A549 (cell line): ENCODE measurements around the gene COPS8. TPM values are rescaled to one million over a fixed set of nuclear protein-coding genes. Genes with fewer than 3 reads are reported as not detected.

Experiments
- ATAC-seq, 2 experiments: fragments of 200-7000 bp in 1 of 2; fragments of >200 bp in 1 of 2; cut with Nextera tagmentation in 1 of 2; cut with Tn5 transposase in 1 of 2; 3 replicates each; pipeline versions ENCODE4 v1.8.0 to v1.9.1; 2018 to 2020; ENCODE audit warnings: mild to moderate bottlenecking in 1 of 2, moderate library complexity in 1 of 2
- CTCF ChIA-PET: fragments of 300-600 bp; sonication (Branson Sonifier 250); formaldehyde crosslinking; extraction: SDS; loops from one replicate; lab custom pipeline; 2021; ENCODE audit warnings: antibody characterized with exemption, inconsistent platforms; lab: Yijun Ruan, JAX
- POLR2A ChIA-PET: fragments of 350-600 bp; formaldehyde crosslinking; extraction: SDS; loops from one replicate; lab custom pipeline; 2021; ENCODE audit warnings: antibody characterized with exemption, inconsistent platforms; lab: Yijun Ruan, JAX
- DNase-seq, 2 experiments: peaks; one replicate each; pipeline versions ENCODE4 v3.0.0 to v3.0.0-alpha.2; 2011 to 2016; ENCODE audit warnings: low read depth in 1 of 2, low spot score in 1 of 2
- FAIRE-seq: peaks from 2 replicates; lab custom pipeline; 2011; peaks lifted over from hg19 to GRCh38; lab: Jason Lieb, UNC
- H3K27ac ChIP-seq, 2 experiments: fragments of >200 bp; sonication (Bioruptor Twin); formaldehyde crosslinking; 3 replicates each; pipeline ENCODE4 v1.5.1; 2016 to 2017
- H3K4me1 ChIP-seq: fragments of >200 bp; sonication (Bioruptor Twin); formaldehyde crosslinking; 3 replicates; pipeline ENCODE4 v1.6.1; 2016
- H3K4me2 ChIP-seq: fragments of >200 bp; sonication (Bioruptor Twin); formaldehyde crosslinking; 3 replicates; pipeline ENCODE4 v1.6.1; 2016
- H3K4me3 ChIP-seq: fragments of >200 bp; sonication (Bioruptor Twin); formaldehyde crosslinking; 3 replicates; pipeline ENCODE4 v1.5.1; 2016
- H3K9me3 ChIP-seq: fragments of >200 bp; sonication (Bioruptor Twin); formaldehyde crosslinking; 3 replicates; pipeline ENCODE4 v1.6.1; 2016
- BCL3 ChIP-seq: fragments of >200 bp; sonication (Bioruptor Twin); formaldehyde crosslinking; IDR thresholded peaks from 3 replicates; pipeline ENCODE4 v1.6.1; 2016
- BHLHE40 ChIP-seq: IDR thresholded peaks from 2 replicates; pipeline ENCODE4 v1.6.1; 2012; ENCODE audit warnings: low read depth, low read length, inconsistent platforms
- CBX2 ChIP-seq: fragments of 200-600 bp; sonication (generic); IDR thresholded peaks from 2 replicates; pipeline ENCODE4 v1.6.1; 2016; ENCODE audit warnings: low read depth, mild to moderate bottlenecking, borderline replicate concordance
- CBX8 ChIP-seq: fragments of 200-600 bp; sonication (generic); IDR thresholded peaks from 2 replicates; pipeline ENCODE4 v1.6.1; 2016
- CEBPB ChIP-seq, 2 experiments: fragments of >200 bp in 1 of 2; sonication (Bioruptor Twin) in 1 of 2; formaldehyde crosslinking in 1 of 2; IDR thresholded peaks; 2 replicates each; pipeline ENCODE4 v1.6.1; 2012 to 2016
- ESRRA ChIP-seq: fragments of 150-350 bp; IDR thresholded peaks from 2 replicates; pipeline ENCODE4 v1.6.1; 2014; ENCODE audit warnings: mild to moderate bottlenecking, low read length, borderline replicate concordance
- HEYL ChIP-seq: fragments of 250-450 bp; sonication (Bioruptor Pico); IDR thresholded peaks from 2 replicates; pipeline ENCODE4 v1.8.0; 2021; ENCODE audit warnings: mild to moderate bottlenecking, moderate library complexity
- HOXA7 ChIP-seq: fragments of 250-450 bp; sonication (Bioruptor Pico); IDR thresholded peaks from 2 replicates; pipeline ENCODE4 v1.5.0; 2020; ENCODE audit warnings: mild to moderate bottlenecking, moderate library complexity
- HOXB13 ChIP-seq: fragments of 250-450 bp; sonication (Bioruptor Pico); IDR thresholded peaks from 2 replicates; pipeline ENCODE4 v1.5.0; 2020; ENCODE audit warnings: low read depth, mild to moderate bottlenecking, moderate library complexity
- HOXB5 ChIP-seq: fragments of 250-450 bp; sonication (Bioruptor Pico); IDR thresholded peaks from 2 replicates; pipeline ENCODE4 v1.5.0; 2020; ENCODE audit warnings: mild to moderate bottlenecking, moderate library complexity
- JUNB ChIP-seq: fragments of >200 bp; sonication (Bioruptor Twin); formaldehyde crosslinking; IDR thresholded peaks from 2 replicates; pipeline ENCODE4 v1.6.1; 2016
- KDM1A ChIP-seq: fragments of 200-600 bp; sonication (generic); IDR thresholded peaks from 2 replicates; pipeline ENCODE4 v1.6.1; 2016; ENCODE audit warnings: low read depth, mild to moderate bottlenecking
- MAZ ChIP-seq: fragments of 150-350 bp; IDR thresholded peaks from 2 replicates; pipeline ENCODE4 v1.6.1; 2014; ENCODE audit warnings: antibody characterized with exemption, low read depth, low read length, borderline replicate concordance
- NPAS2 ChIP-seq: fragments of 250-450 bp; sonication (Bioruptor Pico); IDR thresholded peaks from 2 replicates; pipeline ENCODE4 v1.8.0; 2022; ENCODE audit warnings: mild to moderate bottlenecking, moderate library complexity, borderline replicate concordance
- PHF8 ChIP-seq: fragments of 200-600 bp; sonication (generic); IDR thresholded peaks from 2 replicates; pipeline ENCODE4 v1.6.1; 2016; ENCODE audit warnings: low read depth, mild to moderate bottlenecking, antibody characterized with exemption, moderate library complexity, borderline replicate concordance
- RCOR1 ChIP-seq: fragments of 150-350 bp; IDR thresholded peaks from 2 replicates; pipeline ENCODE4 v1.6.1; 2014; ENCODE audit warnings: antibody characterized with exemption, low read length, low read depth
- TP53 ChIP-seq: fragments of 250-450 bp; sonication (Bioruptor Pico); IDR thresholded peaks from 2 replicates; pipeline ENCODE4 v1.5.0; 2021; ENCODE audit warnings: mild to moderate bottlenecking, moderate library complexity
- ZC3H11A ChIP-seq: fragments of 450-650 bp; IDR thresholded peaks from 2 replicates; pipeline ENCODE4 v1.6.1; 2014; ENCODE audit warnings: antibody characterized with exemption, mild to moderate bottlenecking
- ZNF302 ChIP-seq: fragments of 250-450 bp; sonication (Bioruptor Pico); IDR thresholded peaks from 2 replicates; pipeline ENCODE4 v1.9.0; 2021; ENCODE audit warnings: inconsistent platforms, mild to moderate bottlenecking, moderate library complexity
- ZSCAN20 ChIP-seq: fragments of 250-450 bp; sonication (Bioruptor Pico); IDR thresholded peaks from 2 replicates; pipeline ENCODE4 v1.8.0; 2022; ENCODE audit warnings: mild to moderate bottlenecking, moderate library complexity
- WGBS: methylation state at CpG from one replicate; pipeline ENCODE4 v1.1.6; 2017; ENCODE audit errors: missing lambda C conversion rate; 5-methylcytosine and 5-hydroxymethylcytosine counted together
- polyA plus RNA-seq, 4 experiments: library from polyadenylated mRNA; depleted of rRNA in 3 of 4; stranded (reverse); fragments of >200 nt; fragmentation: RNase III in 1 of 4; extraction: RNeasy Plus Mini Kit Qiagen cat#74134 plus additional on column Dnase treatment in 1 of 4; gene quantifications; 2 replicates in 3 of 4; 3 replicates in 1 of 4; pipeline ENCODE4 v1.2.3, GENCODE V29; 2011 to 2017
- TF ChIP-seq, protein P1 (sequence below): fragments of 450-650 bp; IDR thresholded peaks from 2 replicates; pipeline ENCODE4 v1.6.1; 2014; ENCODE audit warnings: antibody characterized with exemption
- TF ChIP-seq, protein P2 (sequence below): IDR thresholded peaks from 2 replicates; pipeline ENCODE4 v1.6.1; 2012
- TF ChIP-seq, protein P3 (sequence below): fragments of >200 bp; sonication (Bioruptor Twin); formaldehyde crosslinking; IDR thresholded peaks from 2 replicates; pipeline ENCODE4 v1.6.1; 2016
- TF ChIP-seq, protein P4 (sequence below): fragments of 150-350 bp; IDR thresholded peaks from 2 replicates; pipeline ENCODE4 v1.6.1; 2014; ENCODE audit warnings: low read depth, mild to moderate bottlenecking, low read length

Gene COPS8
- polyA plus RNA-seq, 2 of the 4 experiments (the other 2 are of a cell fraction), result 85.7 to 161 TPM

GRCh38 chr2:237073552-237073951, 12.1 kb upstream of the COPS8 start:
- Histone ChIP-seq H3K4me2 (no peak overlapping the region), H3K9me3 (peaks cover 12% of the 10 kb centered on the region; the same call in 2 of the 3 replicates), H3K27ac (no peak overlapping the region), H3K4me1 (no peaks in the 10 kb centered on the region), H3K4me3 (no peak overlapping the region)
- POLR2A ChIA-PET, result interaction anchor here (1.1 kb wide), 1 partner anchor 13 kb away, joined by 3 read pairs; no protein-coding TSS in a partner anchor
- CTCF ChIA-PET, result interaction anchor here (0.7 to 2.7 kb wide), 15 partner anchors 9 to 1308 kb away, joined by 3 to 9 read pairs (median 3); partner anchors contain the start of gene ACKR3
- no peak for DNase-seq
- no peak for ATAC-seq
- 15% methylated on average over 4 of the region's 4 CpGs for WGBS
- TF ChIP-seq CBX2 (no peak), HEYL (CRISPR knock-in tag) (no peak), ZNF302 (no peak), HOXB13 (no peak), HOXA7 (CRISPR knock-in tag) (no peak), ZC3H11A (no peak), TP53 (CRISPR knock-in tag) (no peak), RCOR1 (no peak), MAZ (no peak), BHLHE40 (no peak), HOXB5 (CRISPR knock-in tag) (no peak), ZSCAN20 (CRISPR knock-in tag) (no peak), KDM1A (no peak), NPAS2 (CRISPR knock-in tag) (no peak), CEBPB (IDR thresholded peaks at IDR 0.05) (no peak), ESRRA (no peak)
- TF ChIP-seq, protein P1, sequence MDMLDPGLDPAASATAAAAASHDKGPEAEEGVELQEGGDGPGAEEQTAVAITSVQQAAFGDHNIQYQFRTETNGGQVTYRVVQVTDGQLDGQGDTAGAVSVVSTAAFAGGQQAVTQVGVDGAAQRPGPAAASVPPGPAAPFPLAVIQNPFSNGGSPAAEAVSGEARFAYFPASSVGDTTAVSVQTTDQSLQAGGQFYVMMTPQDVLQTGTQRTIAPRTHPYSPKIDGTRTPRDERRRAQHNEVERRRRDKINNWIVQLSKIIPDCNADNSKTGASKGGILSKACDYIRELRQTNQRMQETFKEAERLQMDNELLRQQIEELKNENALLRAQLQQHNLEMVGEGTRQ, result no peak
- TF ChIP-seq, protein P2, sequence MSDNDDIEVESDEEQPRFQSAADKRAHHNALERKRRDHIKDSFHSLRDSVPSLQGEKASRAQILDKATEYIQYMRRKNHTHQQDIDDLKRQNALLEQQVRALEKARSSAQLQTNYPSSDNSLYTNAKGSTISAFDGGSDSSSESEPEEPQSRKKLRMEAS, result no peak
- TF ChIP-seq, protein P3, sequence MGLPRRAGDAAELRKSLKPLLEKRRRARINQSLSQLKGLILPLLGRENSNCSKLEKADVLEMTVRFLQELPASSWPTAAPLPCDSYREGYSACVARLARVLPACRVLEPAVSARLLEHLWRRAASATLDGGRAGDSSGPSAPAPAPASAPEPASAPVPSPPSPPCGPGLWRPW, result no peak
- TF ChIP-seq, protein P4, sequence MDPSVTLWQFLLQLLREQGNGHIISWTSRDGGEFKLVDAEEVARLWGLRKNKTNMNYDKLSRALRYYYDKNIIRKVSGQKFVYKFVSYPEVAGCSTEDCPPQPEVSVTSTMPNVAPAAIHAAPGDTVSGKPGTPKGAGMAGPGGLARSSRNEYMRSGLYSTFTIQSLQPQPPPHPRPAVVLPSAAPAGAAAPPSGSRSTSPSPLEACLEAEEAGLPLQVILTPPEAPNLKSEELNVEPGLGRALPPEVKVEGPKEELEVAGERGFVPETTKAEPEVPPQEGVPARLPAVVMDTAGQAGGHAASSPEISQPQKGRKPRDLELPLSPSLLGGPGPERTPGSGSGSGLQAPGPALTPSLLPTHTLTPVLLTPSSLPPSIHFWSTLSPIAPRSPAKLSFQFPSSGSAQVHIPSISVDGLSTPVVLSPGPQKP, result no peak
- TF ChIP-seq, all 56 proteins: peak for 0
- no peak for FAIRE-seq

DNA sequence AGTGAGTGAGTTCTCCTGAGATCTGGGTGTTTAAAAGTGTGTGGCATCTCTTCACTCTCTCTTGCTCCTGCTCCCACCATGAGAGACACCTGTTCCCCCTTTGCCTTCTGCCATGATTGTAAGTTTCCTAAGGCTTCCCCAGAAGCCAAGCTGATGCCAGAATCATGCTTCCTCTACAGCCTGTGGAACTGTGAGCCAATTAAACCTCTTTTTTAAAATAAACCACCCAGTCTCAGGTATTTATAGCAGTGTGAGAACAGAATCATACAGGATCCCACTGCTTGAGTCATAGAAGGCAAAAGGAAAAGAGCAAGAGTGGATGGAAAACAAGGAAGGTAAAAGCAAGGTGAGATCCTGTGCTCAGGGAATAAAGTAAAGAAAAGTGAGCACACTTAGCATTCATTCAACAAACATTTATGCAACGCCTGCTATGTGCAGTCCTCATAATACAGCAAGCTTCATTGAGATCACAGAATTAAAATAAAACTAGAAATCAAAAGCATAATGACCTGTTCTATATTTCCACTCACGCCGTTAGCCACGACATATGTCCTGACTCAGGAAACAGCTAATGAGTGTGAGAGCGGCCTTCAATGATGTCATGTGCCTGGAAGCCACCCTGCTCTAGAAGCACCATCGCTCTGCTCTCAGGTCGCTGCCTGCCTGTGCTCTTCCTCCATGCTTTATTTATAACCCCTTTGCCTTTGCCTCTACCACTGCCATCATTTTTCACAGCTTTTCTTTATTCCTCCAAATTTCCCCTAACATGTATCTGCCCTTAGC, 11.3 kb upstream of the COPS8 start:
- Histone ChIP-seq H3K4me3 (no peak overlapping the region), H3K4me1 (no peaks in the 10 kb centered on the region), H3K4me2 (no peak overlapping the region), H3K9me3 (peaks cover 21% of the 10 kb centered on the region), H3K27ac (no peak overlapping the region)
- ATAC-seq (no peak), FAIRE-seq (no peak), DNase-seq (no peak)
- 56% methylated on average over 7 of the region's 7 CpGs for WGBS
- ChIA-PET CTCF (interaction anchor here (0.9 to 2.7 kb wide), 8 partner anchors 9 to 1309 kb away, joined by 3 to 9 read pairs (median 6); no protein-coding TSS in a partner anchor), POLR2A (interaction anchor here (0.9 to 1.1 kb wide), 2 partner anchors 11 to 12 kb away, joined by 3 to 4 read pairs; no protein-coding TSS in a partner anchor)
- TF ChIP-seq CBX8, result no peak
- TF ChIP-seq BCL3, result no peak
- no peak for TF ChIP-seq PHF8
- TF ChIP-seq JUNB, result no peak
